Measurements from ENCODE around the gene DRD5.
A peak's percentile ranks its signal among the peaks of the same experiment; 100 is the strongest.
"Not testable (repeated sequence)": the region's sequence is repeated elsewhere in the genome, so short reads cannot be mapped to it uniquely, and the experiment has no call there.

Gene DRD5

GRCh38 chr4:9781343-9782135, at the start of gene DRD5:
DRD5 (plus strand) TSS chr4:9781634; CDS start chr4:9782030, 396 bp downstream.
- no peak for DNase-seq (ENCODE audit: low read depth in 2 of 2)

- DNase-seq (ENCODE audit: low read depth in 2 of 2), result not testable (repeated sequence)
Measured at GRCh38 chr4:9732256-9732655, 49.2 kb upstream of the DRD5 start.

DNA sequence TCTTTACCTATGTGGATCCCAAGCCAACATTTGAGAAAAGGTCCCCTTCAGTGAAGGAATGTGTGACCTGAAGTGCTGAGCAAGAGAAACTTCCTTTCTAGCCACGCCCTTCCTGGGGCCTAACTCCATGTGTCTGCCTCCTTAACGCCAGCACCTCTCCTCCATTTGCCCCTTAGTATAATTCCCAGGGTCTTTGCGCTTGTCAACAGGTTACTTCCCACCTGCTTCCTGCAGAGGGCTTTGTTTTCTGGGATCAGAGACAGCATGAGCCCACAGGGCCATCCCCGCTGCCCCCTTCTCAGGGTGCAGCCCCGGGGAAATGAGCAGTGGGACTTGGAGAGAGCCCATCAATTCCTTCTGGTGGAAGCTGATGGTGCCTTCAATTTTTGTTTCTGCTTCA, 45.9 kb upstream of the DRD5 start:
- no peak for DNase-seq (ENCODE audit: low read depth in 2 of 2)

GRCh38 chr4:9737280-9737679, 44.2 kb upstream of the DRD5 start:
- not testable (repeated sequence) for DNase-seq (ENCODE audit: low read depth in 2 of 2)

- DNase-seq (ENCODE audit: low read depth in 2 of 2), result not testable (repeated sequence)
Measured at GRCh38 chr4:9743789-9744188, 37.6 kb upstream of the DRD5 start.

DNA sequence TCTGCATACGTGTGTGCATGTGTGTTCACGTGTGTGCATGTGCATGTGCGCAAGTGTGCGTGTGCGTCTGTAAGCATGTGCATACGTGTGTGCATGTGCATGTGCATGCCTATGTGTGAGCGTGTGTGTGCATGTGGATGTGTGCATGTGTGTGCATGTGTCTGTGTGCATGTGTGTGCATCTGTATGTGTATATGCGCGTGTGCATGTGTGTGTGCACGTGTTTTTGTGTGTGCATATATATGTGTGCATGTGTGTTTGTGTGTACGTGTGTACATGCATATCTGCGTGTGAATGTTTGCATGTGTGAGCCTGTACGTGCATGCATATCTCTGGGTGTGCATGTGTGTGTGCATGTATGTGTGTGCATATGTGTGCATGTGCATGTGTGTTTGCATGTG, 35.7 kb upstream of the DRD5 start:
- no peak for DNase-seq (ENCODE audit: low read depth in 2 of 2)

DNA sequence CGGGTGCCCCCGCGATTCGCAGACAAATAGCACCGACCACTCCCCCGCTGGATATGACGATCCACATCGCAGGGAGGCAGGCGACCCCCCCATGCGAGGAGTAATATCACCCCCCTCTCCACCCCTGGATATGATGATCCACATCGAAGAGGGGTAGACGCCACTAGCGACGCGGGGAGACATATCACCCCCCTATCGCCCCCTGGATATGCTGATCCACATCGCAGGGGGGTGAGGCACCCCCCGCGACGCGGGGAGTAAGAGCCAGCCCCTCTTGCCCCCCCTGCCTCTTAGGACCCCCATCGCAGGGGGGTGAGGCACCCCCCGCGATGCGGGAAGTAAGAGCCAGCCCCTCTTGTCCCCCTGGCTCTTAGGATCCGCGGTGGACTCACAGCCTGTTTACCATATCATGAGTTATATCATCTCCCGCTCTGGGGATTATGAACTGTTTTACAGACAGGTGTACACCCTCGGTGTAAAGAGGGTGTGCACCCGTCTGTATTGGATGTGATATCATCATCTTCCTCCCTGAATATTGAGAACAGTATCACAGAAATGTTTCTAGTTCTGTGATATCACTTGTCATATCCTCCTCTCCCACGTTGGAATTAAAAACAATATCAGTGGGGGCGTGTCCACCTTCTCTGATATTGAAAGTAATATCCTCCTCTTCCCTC, 22.7 kb upstream of the DRD5 start:
- no peak for DNase-seq (ENCODE audit: low read depth in 2 of 2)

DNA sequence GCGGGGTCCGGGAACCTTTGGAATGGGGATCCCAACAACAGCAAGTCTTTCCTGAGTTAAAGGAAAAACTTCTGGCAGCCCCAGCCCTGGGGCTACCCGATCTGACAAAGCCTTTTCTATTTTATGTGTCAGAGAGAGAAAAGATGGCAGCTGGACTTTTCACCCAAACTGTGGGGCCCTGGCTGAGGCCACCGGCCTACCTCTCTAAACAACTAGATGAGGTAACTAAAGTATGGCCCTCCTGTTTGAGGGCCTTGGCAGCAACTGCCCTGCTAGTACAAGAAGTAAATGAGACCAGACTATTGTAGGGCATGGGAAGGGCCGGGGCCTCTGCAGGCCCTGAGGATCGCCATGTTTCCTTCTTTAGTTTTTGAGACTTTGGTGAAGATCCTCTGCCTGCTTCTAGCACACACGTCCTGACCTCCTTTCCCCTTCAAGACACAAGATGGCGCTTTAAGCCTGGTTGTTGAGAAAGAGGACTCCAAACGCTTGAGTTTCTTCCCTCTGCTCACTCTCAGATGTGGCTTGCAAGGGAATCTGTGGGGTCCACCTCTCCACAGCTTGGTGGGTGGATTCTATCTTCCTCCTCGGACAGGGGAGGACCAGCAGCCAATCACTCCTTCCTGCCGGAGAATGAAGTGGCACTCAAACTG, 18.5 kb upstream of the DRD5 start:
- DNase-seq (ENCODE audit: low read depth in 2 of 2), result peak in 1 of 2 donors; percentile 6

DNA sequence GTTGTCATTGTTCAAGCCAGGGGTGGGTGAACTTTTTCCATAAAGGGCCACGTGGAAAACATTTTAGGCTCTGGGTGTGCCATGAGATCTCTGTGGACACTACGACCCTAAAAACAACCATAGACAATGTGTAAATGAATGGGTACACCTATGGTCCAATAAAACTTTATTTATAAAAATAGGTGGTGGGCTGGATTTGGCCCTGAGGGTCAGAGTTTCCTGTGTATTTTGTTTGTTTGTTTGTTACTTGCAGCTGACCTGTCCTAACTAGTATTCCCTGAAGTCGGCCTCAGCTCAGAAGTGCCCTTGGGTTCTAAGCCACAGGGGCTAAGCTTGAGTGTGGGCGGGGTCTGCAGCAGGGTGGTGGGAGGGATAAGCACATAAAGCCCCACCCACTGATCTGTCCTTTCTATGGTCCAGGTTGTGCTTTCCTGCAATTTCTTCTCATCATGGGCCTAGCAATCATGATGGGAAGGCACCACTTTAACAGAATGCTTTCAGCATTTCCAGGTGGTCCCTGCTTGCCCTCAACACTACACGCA, 17.2 kb upstream of the DRD5 start:
- DNase-seq (ENCODE audit: low read depth in 2 of 2), result no peak

GRCh38 chr4:9765091-9765490, 16.3 kb upstream of the DRD5 start:
- DNase-seq (ENCODE audit: low read depth in 2 of 2), result no peak

DNA sequence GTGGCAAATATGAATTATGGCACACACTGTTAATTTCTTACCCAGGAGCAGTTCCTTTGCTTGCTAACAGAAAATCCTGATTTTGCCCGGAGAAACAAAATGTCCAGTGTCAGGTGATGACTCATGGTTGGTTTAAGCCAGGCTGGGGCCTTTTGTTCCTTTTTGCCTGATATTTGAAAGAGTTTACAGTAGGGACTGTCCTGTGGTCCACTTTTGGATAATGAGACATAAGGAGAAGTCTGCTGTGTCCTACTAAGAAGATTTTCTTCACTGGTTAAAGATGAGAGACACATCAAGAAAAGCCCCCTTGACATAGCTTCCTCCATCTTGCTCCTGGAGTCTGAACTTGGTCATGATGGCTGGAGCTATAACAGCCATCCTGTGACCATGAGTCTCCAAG, 12.1 kb upstream of the DRD5 start:
- no peak for DNase-seq (ENCODE audit: low read depth in 2 of 2)

- DNase-seq (ENCODE audit: low read depth in 2 of 2), result no peak
Measured at GRCh38 chr4:9771034-9771433, 10.4 kb upstream of the DRD5 start.

GRCh38 chr4:9773471-9773870, 8.0 kb upstream of the DRD5 start:
- DNase-seq (ENCODE audit: low read depth in 2 of 2), result no peak

DNA sequence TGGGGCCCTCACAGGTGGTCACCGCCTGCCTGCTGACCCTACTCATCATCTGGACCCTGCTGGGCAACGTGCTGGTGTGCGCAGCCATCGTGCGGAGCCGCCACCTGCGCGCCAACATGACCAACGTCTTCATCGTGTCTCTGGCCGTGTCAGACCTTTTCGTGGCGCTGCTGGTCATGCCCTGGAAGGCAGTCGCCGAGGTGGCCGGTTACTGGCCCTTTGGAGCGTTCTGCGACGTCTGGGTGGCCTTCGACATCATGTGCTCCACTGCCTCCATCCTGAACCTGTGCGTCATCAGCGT, 652 bp downstream of the DRD5 start:
- DNase-seq (ENCODE audit: low read depth in 2 of 2), result no peak

DNA sequence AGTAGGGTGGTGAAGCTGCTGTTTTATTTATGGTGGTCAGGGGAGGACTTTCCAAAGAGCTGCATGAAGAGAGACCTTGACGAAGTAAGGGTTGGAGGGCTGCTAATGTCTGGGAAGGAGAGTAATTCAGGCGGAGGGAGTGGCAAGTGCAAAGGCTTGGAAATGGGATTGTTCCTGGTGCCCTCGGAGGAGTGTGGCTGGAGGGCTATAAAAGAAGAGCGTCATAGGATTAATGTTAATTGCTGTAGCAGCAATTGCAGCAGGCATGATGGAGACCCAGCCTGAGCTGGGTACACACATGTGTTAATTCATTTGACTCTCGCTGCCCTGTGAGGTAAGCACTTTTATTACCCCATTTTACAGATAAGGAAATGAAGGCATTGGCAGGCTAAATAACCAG, 4.5 kb downstream of the DRD5 start:
- not testable (repeated sequence) for DNase-seq (ENCODE audit: low read depth in 2 of 2)

GRCh38 chr4:9792381-9792780, 10.9 kb downstream of the DRD5 start:
- no peak for DNase-seq (ENCODE audit: low read depth in 2 of 2)

- not testable (repeated sequence) for DNase-seq (ENCODE audit: low read depth in 2 of 2)
Measured at GRCh38 chr4:9796641-9797040, 15.2 kb downstream of the DRD5 start.

DNA sequence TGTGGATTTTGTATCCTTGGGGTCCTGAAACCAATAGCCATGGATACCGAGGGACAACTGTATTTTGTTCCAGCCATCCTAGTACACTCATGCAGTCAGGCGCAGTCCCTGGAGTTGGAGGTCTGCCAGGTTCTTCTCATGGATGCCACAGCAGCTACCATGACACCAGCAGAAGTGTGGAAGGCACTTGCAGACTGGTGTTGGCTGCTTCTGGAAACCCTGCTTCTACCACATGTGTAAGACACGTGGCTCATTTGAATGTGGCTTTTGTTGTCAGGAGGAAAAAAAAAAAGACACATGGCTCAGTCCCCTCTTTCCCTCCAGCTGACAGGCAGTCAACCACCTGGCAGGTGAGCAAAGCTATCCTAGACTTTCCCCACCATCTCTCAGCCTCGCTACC, 19.4 kb downstream of the DRD5 start:
- DNase-seq (ENCODE audit: low read depth in 2 of 2), result no peak

- no peak for DNase-seq (ENCODE audit: low read depth in 2 of 2)
Measured at GRCh38 chr4:9804918-9805317, 23.5 kb downstream of the DRD5 start.

- no peak for DNase-seq (ENCODE audit: low read depth in 2 of 2)
Measured at GRCh38 chr4:9808077-9808476, 26.6 kb downstream of the DRD5 start.

- DNase-seq (ENCODE audit: low read depth in 2 of 2), result no peak
Measured at GRCh38 chr4:9811806-9812205, 30.4 kb downstream of the DRD5 start.

DNA sequence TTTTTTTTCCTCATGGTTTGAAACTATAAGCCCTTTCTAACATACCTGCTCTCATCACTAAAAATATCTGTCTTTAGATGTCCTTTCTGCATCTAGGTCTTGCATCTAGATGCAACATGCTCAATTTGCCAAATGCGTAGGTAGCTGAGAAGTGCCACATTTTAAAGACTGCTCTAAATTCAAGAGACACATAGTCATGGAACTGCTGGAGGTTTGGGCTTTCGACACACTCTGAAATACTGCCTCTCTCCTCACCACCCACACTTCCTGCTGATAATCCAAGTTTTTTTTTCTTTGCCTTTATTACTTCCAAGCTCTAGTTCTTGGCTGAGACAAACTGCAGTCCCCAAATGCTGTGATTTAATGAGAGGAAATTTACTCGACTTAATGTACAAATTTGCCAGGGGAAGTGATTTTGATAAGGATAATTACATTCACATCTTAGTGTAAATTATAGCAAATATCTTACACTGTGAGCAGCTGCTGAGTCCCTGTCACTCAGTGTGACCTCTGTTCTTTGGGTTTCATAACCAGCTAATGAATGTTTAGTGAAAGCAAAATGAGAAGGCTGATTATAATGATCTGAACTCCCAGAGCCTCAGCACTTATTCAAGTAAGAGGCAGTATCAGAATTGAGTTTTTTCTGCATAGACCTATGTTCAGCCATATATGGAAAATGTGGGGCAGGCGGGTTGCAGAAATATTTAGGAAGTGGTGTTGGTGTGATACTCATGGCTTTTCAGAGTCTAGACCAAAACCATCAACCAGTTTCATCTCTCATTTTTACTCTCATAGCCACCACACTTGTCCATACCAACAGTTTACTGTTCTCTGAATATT, 31.3 kb downstream of the DRD5 start:
- DNase-seq (ENCODE audit: low read depth in 2 of 2), result no peak

All from stimulated activated CD4-positive, alpha-beta T cell treated with anti-CD3 and anti-CD28 coated beads, Interleukin-1b, Interleukin-23, amount 100 ng/mL, for 4 hours (primary cell).